ENCODE data around the gene TMEM184A. TPM values are rescaled to one million over a fixed set of nuclear protein-coding genes. Genes with fewer than 3 reads are reported as not detected.

Gene TMEM184A
- total and polyA plus RNA-seq, 2 of the 4 experiments (the other 2 are of a cell fraction) = 0.36 to 1.9 TPM

DNA sequence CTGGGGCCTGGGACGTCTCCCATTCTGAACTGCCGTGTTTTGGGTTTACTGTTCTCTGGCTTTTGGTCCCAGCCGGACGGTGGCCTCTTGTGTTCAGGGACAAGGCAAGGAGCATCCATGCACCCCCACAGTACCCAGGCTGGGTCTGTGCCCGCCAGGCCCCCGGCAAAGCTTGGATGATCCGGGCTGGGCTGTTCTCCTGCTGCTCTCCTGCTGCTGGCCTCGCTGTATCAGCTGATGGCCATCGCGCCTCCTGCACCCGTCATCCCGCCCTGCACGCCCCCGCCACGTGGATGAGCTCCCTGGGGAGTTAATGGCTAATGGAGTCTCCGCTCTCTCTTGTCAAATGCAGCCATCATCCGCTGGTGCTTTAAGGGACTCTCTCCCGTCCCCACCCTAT lies 28.7 kb upstream of the TMEM184A start:
- Histone ChIP-seq H2BK15ac (ENCODE audit: low read depth, low read length) (no peak overlapping the region), H3K23ac (ENCODE audit: low read depth, low read length) (no peak overlapping the region), H3K36me3 (ENCODE audit: control insufficient read depth, insufficient read depth, low read length) (no peaks in the 10 kb centered on the region), H2BK120ac (ENCODE audit: low read depth, low read length) (no peak overlapping the region), H3K9ac (ENCODE audit: low read depth, low read length) (no peak overlapping the region), H4K91ac (ENCODE audit: insufficient read depth, low read depth, low read length) (no peak overlapping the region), H3K56ac (ENCODE audit: extremely low read depth, insufficient read depth, low read length) (no peak overlapping the region), H3K14ac (replicated peaks; ENCODE audit: low read depth, low read length) (no peak overlapping the region), H4K5ac (ENCODE audit: low read depth, low read length) (no peak overlapping the region), H3K18ac (ENCODE audit: low read depth, low read length) (no peak overlapping the region), H3K4me2 (ENCODE audit: low read depth, low read length) (no peak overlapping the region), H3K4me3 (ENCODE audit: insufficient read depth, low read depth, low read length) (no peak overlapping the region), H3K79me1 (ENCODE audit: low read depth in 1 of 2, low read length in 2 of 2) (no peaks in the 10 kb centered on the region), H2AK5ac (ENCODE audit: low read depth, low read length) (no peak overlapping the region), H3K9me3 (ENCODE audit: control insufficient read depth, insufficient read depth, low read length) (peaks cover 13% of the 10 kb centered on the region), H2BK20ac (ENCODE audit: low read depth, low read length) (no peak overlapping the region), H2BK5ac (ENCODE audit: low read depth, low read length, poor library complexity, severe bottlenecking) (no peak overlapping the region), H3K4me1 (ENCODE audit: control insufficient read depth, insufficient read depth, low read length) (no peaks in the 10 kb centered on the region), H2AK9ac (replicated peaks; ENCODE audit: low read depth, low read length, poor library complexity) (peak overlapping the region; percentile 55), H3K27ac (ENCODE audit: insufficient read depth, low read length) (no peak overlapping the region), H4K8ac (ENCODE audit: low read depth in 2 of 2, low read length in 2 of 2) (no peak overlapping the region), H3K27me3 (ENCODE audit: control insufficient read depth, insufficient read depth, low read length) (peaks cover 14% of the 10 kb centered on the region; the same call in 1 of the 2 replicates), H3K9me1 (ENCODE audit: insufficient read depth, low read length) (no peaks in the 10 kb centered on the region), H4K20me1 (ENCODE audit: insufficient read depth, low read length) (no peaks in the 10 kb centered on the region; the same call in 1 of the 2 replicates), H2AFZ (replicated peaks; ENCODE audit: low read length, poor library complexity) (peak overlapping the region; percentile 32), H3K4ac (ENCODE audit: low read depth, low read length) (no peak overlapping the region)
- BruUV-seq (replicated peaks) = no TSS peak
- intact Hi-C loops (cut with micrococcal nuclease) = no loop called here
- no peak for TF ChIP-seq CHD1 (IDR thresholded peaks at IDR 0.05; ENCODE audit: low read depth, low read length)
- TF ChIP-seq, protein P1, sequence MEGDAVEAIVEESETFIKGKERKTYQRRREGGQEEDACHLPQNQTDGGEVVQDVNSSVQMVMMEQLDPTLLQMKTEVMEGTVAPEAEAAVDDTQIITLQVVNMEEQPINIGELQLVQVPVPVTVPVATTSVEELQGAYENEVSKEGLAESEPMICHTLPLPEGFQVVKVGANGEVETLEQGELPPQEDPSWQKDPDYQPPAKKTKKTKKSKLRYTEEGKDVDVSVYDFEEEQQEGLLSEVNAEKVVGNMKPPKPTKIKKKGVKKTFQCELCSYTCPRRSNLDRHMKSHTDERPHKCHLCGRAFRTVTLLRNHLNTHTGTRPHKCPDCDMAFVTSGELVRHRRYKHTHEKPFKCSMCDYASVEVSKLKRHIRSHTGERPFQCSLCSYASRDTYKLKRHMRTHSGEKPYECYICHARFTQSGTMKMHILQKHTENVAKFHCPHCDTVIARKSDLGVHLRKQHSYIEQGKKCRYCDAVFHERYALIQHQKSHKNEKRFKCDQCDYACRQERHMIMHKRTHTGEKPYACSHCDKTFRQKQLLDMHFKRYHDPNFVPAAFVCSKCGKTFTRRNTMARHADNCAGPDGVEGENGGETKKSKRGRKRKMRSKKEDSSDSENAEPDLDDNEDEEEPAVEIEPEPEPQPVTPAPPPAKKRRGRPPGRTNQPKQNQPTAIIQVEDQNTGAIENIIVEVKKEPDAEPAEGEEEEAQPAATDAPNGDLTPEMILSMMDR (conservative IDR thresholded peaks at IDR 0.05; ENCODE audit: low read depth, low read length) = no peak
- TF ChIP-seq BHLHE40 (IDR thresholded peaks at IDR 0.05; ENCODE audit: low read depth, low read length) = no peak
- TF ChIP-seq SMC3 (IDR thresholded peaks at IDR 0.05; ENCODE audit: low read depth, low read length) = no peak
- no peak for TF ChIP-seq RCOR1 (IDR thresholded peaks at IDR 0.05; ENCODE audit: insufficient replicate concordance, low read length)
- TF ChIP-seq, protein P2, sequence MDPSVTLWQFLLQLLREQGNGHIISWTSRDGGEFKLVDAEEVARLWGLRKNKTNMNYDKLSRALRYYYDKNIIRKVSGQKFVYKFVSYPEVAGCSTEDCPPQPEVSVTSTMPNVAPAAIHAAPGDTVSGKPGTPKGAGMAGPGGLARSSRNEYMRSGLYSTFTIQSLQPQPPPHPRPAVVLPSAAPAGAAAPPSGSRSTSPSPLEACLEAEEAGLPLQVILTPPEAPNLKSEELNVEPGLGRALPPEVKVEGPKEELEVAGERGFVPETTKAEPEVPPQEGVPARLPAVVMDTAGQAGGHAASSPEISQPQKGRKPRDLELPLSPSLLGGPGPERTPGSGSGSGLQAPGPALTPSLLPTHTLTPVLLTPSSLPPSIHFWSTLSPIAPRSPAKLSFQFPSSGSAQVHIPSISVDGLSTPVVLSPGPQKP (IDR thresholded peaks at IDR 0.05; ENCODE audit: borderline replicate concordance, low read depth, low read length) = no peak
- no peak for TF ChIP-seq MXI1 (IDR thresholded peaks at IDR 0.05; ENCODE audit: borderline replicate concordance, low read depth, low read length)
- TF ChIP-seq, protein P3, sequence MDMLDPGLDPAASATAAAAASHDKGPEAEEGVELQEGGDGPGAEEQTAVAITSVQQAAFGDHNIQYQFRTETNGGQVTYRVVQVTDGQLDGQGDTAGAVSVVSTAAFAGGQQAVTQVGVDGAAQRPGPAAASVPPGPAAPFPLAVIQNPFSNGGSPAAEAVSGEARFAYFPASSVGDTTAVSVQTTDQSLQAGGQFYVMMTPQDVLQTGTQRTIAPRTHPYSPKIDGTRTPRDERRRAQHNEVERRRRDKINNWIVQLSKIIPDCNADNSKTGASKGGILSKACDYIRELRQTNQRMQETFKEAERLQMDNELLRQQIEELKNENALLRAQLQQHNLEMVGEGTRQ (IDR thresholded peaks at IDR 0.05; ENCODE audit: low read depth, low read length) = no peak
- no peak for TF ChIP-seq NFE2L2 (IDR thresholded peaks at IDR 0.05; ENCODE audit: low read depth, low read length)
- TF ChIP-seq POLR2A (IDR thresholded peaks at IDR 0.05; ENCODE audit: low read depth, low read length) = no peak
- no peak for TF ChIP-seq FOS (IDR thresholded peaks at IDR 0.05; ENCODE audit: low read depth, low read length)
- no peak for TF ChIP-seq RFX5 (IDR thresholded peaks at IDR 0.05; ENCODE audit: low read depth, low read length)
- no peak for TF ChIP-seq RAD21 (IDR thresholded peaks at IDR 0.05; ENCODE audit: low read length)
- dilution Hi-C loops (cut with HindIII; ENCODE audit: low sequenced_read_pairs, unreplicated experiment) = no loop called here
- 91% methylated on average over 7 of the region's 18 CpGs; no CpG with 5 or more reads in 1 of the 2 experiments for WGBS, 2 experiments (ENCODE audit: extremely low coverage in 2 of 2, insufficient read length in 1 of 2)
- CTCF ChIA-PET = no interaction called here
- in situ Hi-C loops (cut with MboI; ENCODE audit: low sequenced_read_pairs) = loop anchor here (10.0 kb wide), 1 partner anchor 760 kb away; no protein-coding TSS in a partner anchor
- ATAC-seq (ENCODE audit: low read depth) (no peak), DNase-seq (no peak)
- POLR2A ChIA-PET (ENCODE audit: unreplicated experiment) = no interaction called here
